ENCODE measurements around the gene SLC26A8.

DNA sequence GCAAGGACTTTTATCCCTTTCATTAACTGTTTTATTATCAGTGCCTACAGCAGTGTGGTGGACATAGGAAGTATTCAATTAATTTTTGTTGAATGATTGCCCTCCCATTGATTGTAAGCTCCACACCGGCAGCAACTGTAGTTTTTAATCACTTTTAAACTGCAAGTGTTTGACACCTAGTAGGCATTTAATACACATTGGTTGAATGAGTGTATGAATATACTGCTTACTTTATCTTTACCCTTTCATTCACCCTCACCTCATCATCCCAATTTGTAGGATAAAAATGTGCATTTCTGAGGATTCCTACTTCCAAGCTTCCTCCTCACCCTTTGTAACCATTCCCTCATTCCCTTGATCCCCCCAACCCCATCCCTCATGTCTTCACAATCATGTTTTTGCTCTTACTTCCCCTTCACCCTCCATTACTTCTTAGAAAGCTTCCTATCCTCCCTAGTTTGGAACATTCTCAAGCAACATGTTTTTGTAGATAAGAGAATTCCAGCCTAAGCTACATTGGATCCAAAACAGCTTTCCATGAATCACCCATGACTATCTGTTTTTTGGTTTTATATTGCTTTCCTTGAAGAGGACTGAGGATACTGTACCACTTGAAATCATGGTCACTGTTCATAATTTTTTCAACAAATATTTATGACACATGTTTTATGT lies 955 bp upstream of the SLC26A8 start:
- TF ChIP-seq, protein P1, sequence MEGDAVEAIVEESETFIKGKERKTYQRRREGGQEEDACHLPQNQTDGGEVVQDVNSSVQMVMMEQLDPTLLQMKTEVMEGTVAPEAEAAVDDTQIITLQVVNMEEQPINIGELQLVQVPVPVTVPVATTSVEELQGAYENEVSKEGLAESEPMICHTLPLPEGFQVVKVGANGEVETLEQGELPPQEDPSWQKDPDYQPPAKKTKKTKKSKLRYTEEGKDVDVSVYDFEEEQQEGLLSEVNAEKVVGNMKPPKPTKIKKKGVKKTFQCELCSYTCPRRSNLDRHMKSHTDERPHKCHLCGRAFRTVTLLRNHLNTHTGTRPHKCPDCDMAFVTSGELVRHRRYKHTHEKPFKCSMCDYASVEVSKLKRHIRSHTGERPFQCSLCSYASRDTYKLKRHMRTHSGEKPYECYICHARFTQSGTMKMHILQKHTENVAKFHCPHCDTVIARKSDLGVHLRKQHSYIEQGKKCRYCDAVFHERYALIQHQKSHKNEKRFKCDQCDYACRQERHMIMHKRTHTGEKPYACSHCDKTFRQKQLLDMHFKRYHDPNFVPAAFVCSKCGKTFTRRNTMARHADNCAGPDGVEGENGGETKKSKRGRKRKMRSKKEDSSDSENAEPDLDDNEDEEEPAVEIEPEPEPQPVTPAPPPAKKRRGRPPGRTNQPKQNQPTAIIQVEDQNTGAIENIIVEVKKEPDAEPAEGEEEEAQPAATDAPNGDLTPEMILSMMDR (IDR thresholded peaks at IDR 0.05) = no peak
- no peak for TF ChIP-seq POLR2A (IDR thresholded peaks at IDR 0.05)

Measured in tibial nerve (tissue), 3 donors.